Activated naive CD4-positive, alpha-beta T cell treated with anti-CD3 and anti-CD28 coated beads, Interleukin-2, amount 50 U/mL, for 16 hours (primary cell): Measurements from ENCODE around the gene TBC1D32.
"Not testable (repeated sequence)": the region's sequence is repeated elsewhere in the genome, so short reads cannot be mapped to it uniquely, and the experiment has no call there.

ENCODE experiments used
- DNase-seq: peaks from one replicate; pipeline ENCODE4 v3.0.0-alpha.2; 2020

The TBC1D32 gene

DNA sequence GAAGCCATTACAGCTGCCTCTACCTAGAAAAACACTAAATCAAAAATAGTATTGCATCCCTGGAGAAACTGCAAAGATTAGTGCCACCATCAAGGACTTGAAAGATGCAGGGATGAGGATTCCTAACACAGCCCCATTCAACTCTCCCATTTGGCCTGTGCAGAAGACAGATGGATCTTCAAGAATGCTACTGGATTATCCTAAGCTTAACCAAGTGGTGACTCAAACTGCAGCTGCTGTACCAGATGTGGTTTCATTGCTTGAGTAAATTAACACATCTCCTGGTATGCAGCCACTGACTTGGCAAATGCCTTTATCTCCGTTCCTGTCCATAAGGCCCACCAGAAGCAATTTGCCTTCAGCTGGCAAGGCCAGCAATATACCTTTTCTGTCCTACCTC lies 117.4 kb downstream of the TBC1D32 start:
- DNase-seq = no peak

DNA sequence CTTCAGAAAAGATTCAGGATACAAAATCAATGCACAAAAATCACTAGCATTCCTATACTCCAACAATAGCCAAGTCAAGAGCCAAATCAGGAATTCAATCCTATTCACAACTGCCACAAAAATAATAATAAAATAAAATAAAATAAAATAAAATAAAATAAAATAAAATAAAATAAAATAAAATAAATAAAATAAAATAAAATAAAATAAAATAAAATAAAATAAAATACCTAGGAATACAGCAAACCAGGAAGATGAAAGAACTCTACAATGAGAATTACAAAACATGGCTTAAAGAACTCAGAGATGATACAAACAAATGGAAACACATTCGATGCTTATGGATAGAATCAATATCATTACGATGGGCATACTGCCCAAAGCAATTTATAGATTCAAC lies 120.9 kb downstream of the TBC1D32 start:
- not testable (repeated sequence) for DNase-seq

DNA sequence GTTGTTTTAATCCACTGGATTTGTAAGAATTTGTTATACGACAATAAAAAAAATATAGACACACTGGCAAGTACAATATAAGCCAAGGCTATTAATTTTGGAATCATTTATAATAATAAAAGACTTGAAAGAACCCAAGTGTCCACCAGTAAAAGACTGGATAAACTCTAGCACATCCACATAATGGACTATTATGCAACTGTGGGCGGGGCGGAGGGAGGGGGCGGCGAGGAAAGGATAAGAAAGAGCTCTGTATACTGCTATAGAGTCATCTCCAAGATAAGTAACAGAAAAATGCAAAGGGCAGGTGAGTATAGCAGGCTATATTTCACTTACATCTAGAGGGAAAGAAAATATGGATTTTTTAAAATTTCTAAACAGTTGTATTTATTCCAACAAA lies 123.3 kb downstream of the TBC1D32 start:
- DNase-seq = no peak

GRCh38 chr6:121205569-121205968 lies 128.7 kb downstream of the TBC1D32 start:
- DNase-seq = no peak

- no peak for DNase-seq
Observed at GRCh38 chr6:121201105-121201504, 133.2 kb downstream of the TBC1D32 start.

DNA sequence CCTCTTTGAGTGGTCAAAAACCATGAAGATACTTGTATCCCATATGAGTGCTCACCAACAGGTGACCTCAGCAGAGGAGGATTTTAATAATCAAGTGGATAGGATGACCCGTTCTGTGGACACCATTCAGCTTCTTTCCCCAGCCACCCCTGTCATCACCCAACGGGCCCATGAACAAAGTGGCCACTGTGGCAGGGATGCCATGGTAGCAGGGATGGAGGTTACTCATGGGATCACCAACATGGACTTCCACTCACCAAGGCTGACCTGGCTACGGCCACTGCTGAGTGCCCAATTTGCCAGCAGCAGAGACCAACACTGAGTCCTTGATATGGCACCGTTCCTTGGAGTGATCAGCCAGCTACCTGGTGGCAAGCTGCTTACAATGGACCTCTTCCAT lies 138.2 kb downstream of the TBC1D32 start:
- not testable (repeated sequence) for DNase-seq

DNA sequence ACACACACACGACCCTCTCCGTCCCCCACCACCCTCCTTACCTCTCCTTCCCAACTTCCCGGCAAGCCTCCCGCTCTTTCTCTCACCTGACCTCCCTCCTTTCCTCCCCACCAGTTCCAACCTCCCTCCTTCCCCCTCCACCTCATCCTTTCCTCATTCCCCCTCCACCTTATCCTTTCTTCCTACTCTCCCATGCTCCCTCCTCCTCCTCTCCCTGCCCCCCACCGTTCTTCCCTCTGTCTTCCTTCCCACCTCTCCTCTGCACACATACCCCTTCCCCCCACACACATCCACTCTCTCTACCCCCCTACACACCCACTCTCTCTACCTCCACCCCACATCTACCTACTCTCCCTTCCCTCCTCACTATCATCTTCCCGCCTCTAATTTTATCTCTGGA lies 144.2 kb downstream of the TBC1D32 start:
- DNase-seq = no peak

GRCh38 chr6:121188356-121188755 lies 145.9 kb downstream of the TBC1D32 start:
- DNase-seq = no peak

GRCh38 chr6:121187833-121188200 lies 146.5 kb downstream of the TBC1D32 start:
- DNase-seq = no peak

DNA sequence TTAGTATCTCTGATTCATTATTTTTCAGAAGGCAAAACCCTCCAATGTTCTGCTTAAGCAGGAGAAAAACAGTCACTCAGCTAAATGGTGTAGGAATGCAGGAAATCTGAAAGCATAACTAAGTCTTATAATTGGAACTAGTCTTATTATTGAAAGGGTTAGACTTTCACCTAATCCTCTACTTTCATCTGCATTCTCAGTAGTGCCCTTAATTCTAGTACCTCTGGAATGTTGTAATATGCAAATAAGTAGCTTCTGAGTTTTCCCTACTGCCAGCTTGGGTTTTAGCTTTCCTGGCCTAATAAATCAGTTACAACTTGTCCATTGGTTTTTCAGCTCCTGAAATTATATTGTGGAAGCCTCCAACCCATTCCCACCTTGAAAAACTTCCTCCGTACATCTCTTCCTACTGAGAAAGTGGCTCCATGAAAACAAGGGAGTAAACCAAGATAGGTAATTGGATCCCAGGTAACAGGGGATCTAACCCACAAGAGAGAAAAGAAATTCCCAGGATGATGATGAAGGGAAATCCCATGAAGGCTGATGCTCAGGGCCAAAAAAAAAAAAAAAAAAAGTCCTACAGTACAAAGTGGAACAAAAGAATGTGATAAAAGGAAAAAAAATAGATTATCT lies 147.0 kb downstream of the TBC1D32 start:
- DNase-seq = no peak

DNA sequence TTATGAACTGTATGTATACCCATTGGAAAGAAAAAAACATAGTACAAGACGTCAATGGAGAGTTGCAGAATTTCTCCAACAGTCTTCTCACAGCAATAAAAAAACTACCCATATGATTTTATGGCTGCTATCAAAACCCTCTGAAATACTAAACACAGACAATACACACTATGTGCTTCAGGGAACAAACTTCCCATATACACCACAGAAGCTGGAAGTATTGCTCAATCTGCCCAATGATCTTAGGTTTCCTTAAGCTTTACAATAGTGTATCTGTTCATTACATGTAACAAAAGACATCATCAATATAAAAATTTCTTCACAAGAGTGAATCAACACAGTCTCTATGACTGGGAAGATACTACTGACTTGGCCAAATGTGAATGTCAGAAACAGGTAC lies 150.5 kb downstream of the TBC1D32 start:
- DNase-seq = no peak

- no peak for DNase-seq
Observed at GRCh38 chr6:121175827-121176226, 158.5 kb downstream of the TBC1D32 start.

- DNase-seq = not testable (repeated sequence)
Observed at GRCh38 chr6:121172451-121172850, 161.8 kb downstream of the TBC1D32 start.

- no peak for DNase-seq
Observed at GRCh38 chr6:121171879-121172278, 162.4 kb downstream of the TBC1D32 start.

DNA sequence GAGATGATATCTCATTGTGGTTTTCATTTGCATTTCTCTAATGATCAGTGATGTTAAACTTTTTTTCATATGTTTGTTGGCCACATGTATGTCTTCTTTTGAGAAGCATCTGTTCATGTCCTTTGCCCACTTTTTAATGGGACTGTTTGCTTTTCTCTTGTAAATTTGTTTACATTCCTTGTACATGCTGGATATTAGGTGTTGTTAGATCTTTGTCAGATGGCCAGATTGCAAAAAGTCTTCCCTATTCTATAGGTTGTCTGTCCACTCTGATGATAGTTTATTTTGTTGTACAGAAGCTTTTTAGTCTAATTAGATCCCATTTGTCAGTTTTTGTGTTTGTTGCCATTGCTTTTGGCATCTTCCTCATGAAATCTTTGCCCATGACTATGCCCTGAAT lies 172.4 kb downstream of the TBC1D32 start:
- DNase-seq = no peak

GRCh38 chr6:121160276-121160675 lies 174.0 kb downstream of the TBC1D32 start:
- no peak for DNase-seq

GRCh38 chr6:121158891-121159290 lies 175.4 kb downstream of the TBC1D32 start:
- DNase-seq = no peak

- no peak for DNase-seq
Observed at GRCh38 chr6:121158438-121158837, 175.8 kb downstream of the TBC1D32 start.

- DNase-seq = no peak
Observed at GRCh38 chr6:121157906-121158305, 176.4 kb downstream of the TBC1D32 start.

- DNase-seq = no peak
Observed at GRCh38 chr6:121143476-121143875, 190.8 kb downstream of the TBC1D32 start.

DNA sequence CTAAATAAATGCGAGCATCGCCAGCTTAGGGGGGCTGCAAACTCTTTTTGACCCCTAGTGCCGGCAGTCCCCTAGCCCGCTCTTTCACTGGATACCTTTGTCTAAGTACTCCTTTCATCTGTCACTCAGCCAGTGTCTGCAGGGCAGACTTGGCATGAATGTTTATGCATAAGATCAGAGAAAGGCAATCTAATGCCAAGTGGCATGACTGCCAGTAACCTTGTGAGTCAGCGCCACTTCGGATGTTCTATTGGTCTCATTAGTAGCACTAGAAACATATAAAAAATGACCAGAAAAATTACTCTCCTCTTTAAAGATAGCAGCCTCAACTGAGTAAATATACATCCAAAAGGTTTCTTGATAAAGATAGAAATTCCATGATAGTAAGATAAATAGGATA lies 192.2 kb downstream of the TBC1D32 start:
- no peak for DNase-seq

DNA sequence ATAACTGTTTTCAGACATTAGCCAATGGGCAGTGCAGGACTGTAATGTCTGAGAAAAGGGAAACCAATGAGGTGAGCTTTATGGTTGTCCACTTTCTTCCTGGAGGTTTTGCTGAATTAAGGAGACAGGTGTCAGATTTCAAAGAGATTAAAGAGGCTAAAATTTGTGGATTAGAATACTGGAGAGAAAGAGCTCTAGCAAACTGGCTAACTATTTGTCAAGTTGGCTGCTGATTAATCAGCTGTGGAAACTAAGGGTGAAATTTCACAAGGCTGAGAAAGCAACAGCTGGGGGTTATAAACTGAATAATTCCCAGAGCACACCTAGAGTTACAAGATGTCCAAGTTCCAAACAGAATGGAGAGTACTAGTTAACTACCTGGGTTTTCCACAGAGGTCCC lies 198.9 kb downstream of the TBC1D32 start:
- no peak for DNase-seq

DNA sequence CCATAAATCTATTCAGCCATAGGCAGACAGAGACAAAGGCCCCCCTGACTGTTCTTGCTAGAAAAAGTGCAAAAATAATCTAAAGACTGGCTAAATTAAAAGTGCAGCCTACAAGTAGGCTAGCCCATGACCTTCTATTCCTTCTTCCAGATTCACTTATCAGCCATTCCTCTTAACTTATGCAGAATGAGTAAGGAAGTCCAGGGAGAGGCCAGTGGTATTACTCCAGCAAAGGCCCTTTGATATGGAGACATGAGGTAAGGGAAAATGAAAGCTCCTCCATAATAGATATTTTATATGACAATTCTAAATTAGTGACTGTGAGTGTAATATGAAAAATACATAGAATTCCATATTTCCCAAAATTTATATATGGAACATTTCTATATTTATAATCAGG lies 199.4 kb downstream of the TBC1D32 start:
- no peak for DNase-seq

GRCh38 chr6:121124600-121124999 lies 209.7 kb downstream of the TBC1D32 start:
- no peak for DNase-seq

GRCh38 chr6:121112356-121112755 lies 221.9 kb downstream of the TBC1D32 start:
- no peak for DNase-seq

GRCh38 chr6:121110733-121111132 lies 223.5 kb downstream of the TBC1D32 start:
- DNase-seq = no peak
